Stimulated activated naive CD4-positive, alpha-beta T cell (primary cell): ENCODE results near the gene TWNK.
A peak's percentile ranks its signal among the peaks of the same experiment; 100 is the strongest.

Experiments used
- DNase-seq, 6 experiments: peaks; one replicate each; lab custom pipeline; 2025; lab: John Stamatoyannopoulos, UW

Gene TWNK

DNA sequence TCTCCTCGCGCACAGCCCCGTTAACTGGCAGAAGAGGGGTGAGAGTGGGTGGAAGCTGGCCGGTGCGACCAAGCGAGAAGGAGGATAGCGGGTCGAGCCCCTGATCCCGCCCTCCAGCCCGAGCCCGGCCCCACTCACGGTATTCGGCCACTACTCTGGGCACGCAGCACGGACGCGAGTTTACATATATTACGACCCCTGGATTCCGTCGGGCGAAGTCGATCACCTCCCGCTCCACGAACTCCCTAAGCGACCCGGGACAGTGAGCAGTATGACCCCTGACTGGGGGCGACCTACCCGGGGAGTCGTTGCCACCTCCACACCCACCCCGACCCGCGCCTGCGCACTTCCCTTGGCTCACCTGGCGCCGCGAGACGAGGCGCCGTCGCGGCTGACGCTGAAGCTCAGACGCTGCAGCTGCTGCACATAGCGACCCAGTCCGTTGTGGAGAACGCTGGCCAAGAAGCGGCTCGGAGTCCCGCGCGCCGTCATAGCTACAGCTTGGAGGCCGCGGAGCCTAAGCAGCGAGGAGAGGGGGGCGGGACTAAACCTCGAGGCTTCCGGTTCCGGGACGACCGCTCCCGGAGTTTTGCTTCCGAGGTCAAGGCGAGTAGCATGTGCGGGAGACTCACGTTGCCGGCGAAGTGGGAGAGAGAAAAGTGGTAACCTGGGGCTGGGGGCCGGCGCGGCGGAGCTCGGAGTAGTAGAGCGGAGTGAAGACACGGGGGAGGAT is at the start of gene TWNK, which contains the start of gene MRPL43:
Gene TWNK (plus strand): TSS at position 592 of the 733 bp plus-strand sequence. CDS start 668 bp downstream, outside the sequence.
Gene MRPL43 (minus strand): TSS at position 546 of the 733 bp plus-strand sequence. CDS start 54 bp downstream, at position 492.
- peak; percentile 65 to 87 (median 80) for DNase-seq

DNA sequence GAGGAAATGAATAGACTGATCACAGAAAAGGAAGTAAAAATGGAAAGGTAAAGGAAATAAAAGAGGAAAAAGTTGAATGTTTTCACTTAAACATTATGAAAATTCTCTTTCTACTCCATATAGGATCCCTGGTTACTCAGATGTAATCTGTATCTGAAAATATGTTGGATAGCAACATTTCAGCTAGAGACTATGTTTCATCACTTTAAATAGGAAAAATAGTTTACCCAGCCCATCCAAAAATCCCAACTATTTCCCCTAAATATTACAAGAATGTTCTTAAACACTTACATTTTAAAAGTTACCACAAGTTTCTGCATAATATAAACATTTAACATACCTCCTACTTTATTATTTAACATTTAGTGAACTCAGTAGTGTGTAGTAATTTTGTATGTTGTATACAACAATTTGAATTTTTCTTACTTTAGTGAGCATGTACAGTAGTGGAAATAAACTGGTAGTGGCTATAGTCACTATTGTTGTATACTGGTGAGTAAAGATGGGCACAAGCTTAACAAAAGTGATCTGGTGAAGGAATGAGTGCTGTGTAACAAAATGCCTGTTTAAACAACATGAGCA is 47.5 kb upstream of the TWNK start:
- no peak for DNase-seq

DNA sequence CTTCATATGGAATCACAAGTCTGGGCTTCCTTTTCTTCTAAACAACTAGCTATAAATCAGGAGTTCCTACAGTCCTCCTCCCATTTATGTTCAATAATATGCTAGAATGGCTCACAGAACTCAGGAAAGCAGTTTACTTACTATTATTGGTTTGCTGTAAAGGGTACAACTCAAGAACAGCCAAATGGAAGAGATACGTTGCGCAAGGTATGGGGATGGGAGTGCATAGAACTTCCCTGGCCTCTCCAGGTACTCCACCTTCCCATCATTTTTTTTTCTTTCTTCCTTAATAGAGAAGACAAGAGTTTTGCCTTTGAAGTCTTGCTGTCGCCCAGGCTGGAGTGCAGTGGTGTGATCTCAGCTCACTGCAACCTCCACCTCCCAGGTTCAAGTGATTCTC is 45.1 kb upstream of the TWNK start:
- DNase-seq, result no peak

DNA sequence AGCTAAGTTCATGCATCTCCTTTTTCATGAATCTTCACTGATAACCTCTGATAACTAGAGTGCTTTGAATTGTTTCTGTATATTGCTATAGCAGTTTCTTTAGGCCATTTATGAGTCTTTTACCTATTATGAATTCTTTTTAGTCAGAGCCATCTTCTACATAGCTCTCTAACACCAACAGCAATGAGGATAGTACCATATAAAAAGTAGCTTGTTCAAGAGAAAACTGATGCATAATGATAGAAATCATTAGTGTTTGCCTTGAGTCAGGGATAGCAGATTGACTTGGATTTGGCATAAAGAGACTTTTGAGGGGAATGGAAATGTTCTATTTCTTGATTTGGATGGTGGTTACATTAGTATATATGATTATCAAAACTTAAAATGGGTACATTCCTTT is 43.8 kb upstream of the TWNK start:
- no peak for DNase-seq

DNA sequence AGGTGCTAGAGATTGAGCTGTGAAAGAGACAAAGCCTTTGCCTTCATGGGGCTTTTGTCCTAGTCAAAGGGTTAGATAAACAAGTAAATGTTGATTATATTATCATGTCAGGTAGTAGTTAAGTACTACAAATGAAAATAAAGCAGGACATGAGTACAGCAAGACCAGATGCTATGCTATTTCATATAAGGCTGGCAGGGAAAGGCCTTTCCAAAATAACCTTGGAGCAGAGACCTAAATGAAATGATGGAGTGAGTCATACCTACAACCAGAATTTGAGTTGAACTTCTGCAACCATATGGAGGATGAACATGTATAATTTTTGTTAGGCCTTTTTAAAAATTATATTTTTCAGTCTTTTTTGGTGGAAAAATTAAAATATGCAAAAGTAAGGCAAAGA is 41.6 kb upstream of the TWNK start:
- DNase-seq, result no peak

DNA sequence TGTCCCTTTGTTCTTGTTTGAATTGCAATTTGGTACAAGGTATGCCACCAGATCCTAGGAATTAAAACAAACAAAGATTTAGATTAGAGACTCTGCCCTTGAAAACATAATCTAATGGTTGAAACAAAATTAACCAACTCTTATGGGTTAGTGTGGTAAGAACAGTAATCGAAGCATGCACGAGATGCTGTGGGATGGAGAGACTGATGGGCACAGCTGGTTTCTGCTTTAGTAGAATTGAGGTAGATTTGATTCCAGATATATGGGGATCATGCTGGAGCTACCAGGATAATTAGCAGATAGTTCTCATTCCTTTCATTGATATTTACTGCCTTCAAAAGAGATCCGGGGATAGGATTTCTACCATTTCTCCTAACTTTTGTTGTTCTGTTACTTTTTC is 38.4 kb upstream of the TWNK start:
- DNase-seq, result no peak

DNA sequence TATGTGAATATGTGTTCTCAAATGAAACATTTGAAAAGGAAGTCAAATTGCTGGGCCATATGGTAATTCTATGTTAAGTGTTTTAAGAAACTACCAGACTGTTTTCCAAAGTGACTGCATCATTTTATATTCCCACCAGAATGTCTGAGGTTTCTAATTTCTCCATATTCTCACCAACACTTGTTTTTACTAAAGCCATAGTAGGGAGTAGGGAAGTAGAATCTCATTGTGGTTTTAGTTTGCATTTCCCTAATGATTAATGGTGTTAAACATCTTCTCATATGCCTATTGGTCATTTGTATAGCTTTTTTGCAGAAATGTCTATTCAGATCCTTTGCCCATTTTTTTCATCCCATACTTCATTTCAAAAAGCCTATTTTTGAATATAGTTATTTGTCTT is 27.1 kb upstream of the TWNK start:
- no peak for DNase-seq

DNA sequence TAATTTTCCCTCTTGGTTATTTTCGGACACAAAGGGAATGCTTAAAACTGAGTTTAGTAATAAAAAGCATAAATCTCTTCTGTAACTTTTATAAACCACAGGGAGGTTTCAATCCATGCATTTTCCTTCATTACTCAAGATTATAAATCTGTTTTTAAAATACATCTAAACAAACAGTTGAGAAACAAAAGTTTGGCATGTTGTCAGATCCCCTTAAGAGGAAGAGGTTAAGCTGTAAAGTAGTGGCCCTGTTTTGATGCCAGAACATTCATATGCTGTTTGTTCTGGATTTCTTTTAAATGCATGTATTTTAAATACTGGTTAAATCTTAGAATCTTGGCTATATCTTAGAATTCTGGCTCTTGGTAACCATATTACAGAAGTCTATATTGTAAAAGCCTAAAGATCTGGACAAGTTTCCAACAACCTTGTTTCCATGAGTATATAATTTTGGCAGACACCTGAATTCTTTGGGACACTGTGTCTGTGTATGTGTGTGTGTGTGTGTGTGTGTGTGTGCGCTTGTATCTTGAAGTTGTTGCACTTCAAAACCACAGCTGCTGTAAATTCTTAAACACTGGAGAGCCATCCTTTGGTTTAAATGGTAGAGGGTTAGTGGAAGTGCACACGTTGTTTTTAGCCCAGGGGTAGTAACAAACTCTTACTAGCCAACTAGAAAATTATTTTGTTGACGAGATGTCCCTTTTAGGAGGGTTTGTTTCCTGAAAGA is 24.8 kb upstream of the TWNK start:
- DNase-seq, result no peak

DNA sequence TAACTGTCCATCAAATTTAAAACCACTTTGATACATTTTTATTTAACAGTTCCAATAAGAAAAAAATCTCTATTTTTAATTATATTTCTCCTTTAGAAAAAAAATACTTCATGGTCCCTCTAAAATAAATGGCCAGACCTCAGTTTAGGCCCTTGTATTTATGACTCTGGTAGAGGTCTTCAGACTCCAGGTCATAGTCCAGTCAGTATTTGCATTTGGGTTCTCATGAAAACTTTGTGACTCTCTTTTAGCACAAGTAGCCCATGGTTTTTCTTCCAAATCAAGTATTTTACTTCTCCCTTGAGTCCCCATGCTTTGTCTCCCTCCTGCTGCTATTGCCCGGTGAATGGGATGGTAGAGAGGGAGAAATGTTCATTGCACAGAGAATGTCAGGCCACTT is 23.5 kb upstream of the TWNK start:
- DNase-seq, result no peak

DNA sequence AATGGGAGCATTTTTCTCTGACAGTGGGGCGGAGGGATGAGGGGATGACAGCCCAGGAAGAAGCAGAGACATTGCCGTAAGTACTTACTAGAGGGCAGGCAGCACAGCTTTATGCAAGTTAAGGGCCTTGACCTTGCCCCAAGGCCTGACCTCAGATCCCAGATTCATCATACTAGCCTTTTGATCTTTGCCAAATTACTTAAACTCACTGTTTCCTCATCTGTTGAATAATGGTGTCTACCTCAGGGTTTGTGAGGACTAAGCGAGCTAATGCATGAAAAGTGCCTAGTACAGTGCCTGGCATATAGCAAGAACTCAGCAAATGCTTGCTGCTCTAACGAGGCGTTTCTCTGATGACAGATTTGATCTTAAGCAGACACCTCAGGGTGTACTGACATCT is 21.5 kb upstream of the TWNK start:
- no peak for DNase-seq

DNA sequence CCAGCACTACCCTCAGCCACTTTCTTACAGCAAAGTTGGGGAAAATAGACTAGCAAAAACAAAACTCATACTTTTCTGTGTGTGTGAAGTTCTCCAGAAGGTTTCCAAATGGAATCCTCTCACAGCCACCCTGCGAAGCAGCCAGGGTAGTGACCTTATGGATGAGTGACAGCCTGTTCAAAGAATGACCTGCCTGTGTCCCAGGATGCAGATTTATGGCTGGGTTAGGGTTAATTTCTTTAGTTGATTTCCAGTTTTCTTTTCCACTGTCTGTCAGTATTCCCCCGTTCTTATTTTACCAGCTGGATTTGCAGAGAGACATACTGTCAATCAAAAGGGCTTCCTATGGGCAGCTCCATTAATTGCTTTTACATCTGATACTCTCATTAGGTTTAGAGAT is 20.5 kb upstream of the TWNK start:
- no peak for DNase-seq

DNA sequence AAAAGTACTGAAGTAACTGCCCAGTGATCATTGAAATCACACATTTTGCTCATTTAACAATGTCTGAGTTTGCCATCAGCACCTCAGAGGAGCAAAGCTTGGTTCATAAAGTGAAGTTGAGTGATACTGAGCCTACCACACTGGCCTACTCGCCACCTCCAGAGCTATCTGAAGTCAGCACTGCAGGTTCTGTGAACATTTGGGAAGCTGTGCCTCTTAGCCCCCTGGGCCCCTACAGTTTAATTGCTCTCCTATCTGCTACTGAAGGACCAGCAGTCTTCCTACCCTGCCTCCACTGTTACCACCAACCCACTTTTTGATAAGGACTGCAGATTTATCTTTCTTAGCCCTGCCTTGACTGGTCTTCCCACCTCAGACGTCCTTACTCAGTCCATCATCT is 20.0 kb upstream of the TWNK start:
- no peak for DNase-seq

DNA sequence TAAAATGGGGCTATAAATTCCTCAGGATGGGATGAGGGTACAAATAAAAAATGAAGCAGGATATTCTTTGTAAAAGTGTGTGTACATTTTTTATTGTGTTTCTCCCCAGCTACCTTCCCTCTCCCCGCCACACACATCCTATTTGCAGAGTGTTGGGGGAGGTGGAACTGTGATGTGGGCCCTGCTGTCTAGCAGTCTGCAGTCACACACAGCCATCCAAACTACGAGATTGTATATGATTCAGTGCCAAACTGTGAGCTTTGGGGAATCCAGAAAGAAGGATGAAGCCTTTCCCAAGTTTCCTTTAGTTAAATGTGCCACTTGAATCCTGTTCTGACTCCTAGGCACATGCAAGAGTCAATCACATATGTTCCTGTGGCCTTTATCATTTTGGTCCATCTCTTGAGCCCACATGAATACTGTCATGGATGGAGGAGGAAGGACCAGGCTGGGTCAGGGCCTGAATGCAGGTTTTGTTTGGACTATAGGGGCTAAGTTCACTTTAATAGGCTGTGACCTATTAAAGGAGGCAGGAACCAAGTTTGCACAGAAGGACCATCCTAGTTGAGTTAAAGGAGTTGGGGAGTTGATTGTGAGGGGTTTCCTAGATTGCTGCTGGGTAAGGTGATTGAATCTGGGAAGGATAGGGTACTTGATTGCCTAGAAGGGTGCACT is 19.1 kb upstream of the TWNK start:
- DNase-seq, result no peak

DNA sequence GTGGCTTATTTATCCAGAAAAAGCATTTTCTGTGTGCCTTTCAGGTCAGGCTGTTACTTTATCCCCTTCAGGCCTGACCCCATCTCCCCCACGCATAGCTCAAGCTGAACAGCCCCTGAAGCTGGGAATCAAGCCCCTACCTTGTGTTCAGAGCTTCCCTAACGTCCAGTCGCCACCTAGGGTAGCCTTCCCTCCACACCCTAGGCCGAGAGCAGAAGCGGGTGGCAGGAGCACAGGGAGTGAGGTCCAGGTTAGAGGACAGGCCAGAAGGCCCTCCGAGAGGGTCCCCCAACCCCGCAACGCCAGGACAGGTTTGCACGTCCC is 18.5 kb upstream of the TWNK start:
- DNase-seq, result no peak

DNA sequence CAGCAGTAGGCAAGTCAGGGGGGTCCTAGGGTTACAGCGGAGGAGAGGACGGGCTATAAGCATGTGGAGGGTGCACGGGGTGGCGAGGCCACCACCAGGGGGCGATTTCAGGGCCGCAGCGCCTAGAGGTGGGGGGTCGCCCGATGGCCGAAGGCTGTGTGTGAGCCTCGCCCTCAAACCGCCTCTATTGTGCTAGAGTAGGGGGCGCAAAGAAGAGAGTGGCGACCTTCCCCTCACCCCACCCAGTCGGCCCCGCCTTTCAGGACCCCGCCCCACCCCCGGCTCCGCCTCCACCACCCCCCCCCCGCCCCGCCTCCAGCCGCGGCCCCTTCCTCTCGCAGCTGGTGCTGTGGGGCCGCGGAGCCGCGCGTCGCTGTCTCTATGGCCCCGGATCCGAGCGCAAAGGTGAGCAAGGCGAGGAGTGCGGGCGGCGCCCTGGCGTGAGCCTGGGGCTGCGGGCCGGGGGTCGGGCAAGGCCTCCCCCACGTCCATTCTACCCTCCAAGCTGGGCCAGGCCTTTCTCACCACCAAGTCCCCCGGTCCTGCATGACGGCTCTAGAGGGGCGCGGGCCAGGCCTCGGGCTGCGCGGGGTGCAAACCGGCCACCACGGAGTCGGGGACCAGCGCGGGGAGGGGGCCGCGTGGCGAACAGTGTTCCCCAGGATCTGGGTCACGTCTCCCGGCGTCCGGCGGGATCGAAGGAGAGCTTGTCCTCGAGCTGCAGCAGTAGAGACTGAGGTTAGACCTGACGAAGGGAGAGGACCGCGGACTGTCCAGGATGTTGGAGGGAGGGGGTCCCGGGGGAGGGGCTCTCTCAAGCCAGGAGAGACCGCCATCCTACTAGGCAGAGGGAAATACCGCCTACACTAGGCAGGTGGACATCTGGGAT is 17.9 kb upstream of the TWNK start, which contains the start of gene SEMA4G:
Gene SEMA4G (plus strand): TSS at position 318 of the 889 bp plus-strand sequence. CDS start 3,409 bp downstream, outside the sequence.
- DNase-seq, result peak in 5 of 6 experiments; percentile 29 to 64 (median 45)

DNA sequence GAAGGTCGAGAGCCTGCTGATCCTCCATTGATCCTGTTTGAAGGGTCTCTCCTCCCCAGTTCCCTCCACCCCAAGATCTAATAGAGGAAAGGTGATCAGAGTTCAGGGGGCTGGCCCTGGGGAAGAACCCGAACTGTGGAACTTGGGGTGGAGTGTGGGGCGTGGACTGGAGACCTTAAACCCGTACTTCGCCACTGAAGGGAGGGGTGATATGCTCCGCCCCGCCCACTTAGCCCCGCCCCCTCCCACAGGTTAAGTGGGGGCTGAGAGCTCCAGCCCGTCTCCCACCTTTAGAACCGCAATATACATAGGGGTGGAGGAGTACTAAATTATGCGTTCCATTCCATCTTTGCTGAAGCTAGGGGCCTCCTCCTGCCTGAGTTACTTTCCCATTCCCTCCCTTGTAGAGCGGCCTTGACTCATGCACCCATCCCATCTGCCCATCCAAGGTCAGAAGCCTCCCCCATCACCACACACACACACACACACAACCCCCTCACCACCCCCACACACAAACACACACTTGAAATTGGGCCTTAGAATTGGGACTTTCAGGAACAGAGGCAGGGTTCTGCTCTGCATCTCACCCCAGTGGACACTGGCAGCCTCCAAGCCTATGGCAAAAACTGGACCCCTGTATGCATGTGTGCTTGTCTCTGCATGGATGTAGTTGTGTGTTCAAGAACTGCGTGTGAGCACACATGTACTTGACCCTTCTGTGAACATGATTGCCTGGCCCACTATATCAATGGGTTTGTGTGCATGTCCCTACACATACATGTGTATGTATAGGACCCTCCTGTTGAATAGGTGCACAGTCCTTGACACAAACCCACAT is 17.0 kb upstream of the TWNK start:
- DNase-seq, result peak in 5 of 6 experiments; percentile 10 to 31 (median 21)

DNA sequence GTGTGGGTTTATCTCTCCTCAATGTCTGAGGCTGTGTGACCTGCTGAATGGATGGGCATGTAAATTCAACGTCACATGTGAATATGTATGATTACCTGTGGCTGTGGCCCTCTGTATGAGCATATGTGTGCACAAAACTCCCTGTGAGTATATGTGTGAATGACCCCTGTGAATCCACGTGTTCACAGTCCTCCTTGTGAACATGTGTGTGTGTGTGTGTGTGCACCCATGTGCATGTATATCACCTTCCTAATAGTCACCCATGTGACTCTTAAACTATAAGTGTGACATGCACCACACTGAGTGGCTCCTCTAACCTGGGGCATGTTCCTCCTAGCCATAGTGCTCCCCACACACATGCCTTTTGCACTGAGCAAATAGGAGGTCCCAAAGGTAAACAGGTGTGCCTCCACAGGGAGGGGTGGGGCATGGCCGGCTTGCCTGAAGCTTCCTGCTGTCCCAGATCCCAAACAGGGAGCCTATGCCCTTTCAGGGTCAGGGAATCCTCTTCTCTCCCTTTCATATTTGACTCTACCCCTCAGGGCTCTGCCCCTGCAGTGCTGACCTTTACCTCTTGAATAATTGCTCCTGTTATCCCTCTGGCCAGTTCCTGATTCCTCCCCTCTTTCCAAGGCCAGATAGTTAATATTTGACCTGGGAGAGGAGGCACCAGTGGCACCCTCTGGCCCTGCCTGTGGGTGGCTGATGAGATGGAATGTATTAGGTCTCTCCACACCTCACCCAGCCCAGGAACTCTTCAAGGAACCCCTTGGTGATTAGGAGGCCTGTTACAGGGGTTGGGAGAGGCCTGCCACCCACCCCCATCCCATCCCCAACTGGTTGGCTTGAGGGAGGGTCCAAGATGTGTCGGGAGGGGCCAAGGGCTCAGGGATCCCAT is 16.2 kb upstream of the TWNK start:
- DNase-seq, result no peak

DNA sequence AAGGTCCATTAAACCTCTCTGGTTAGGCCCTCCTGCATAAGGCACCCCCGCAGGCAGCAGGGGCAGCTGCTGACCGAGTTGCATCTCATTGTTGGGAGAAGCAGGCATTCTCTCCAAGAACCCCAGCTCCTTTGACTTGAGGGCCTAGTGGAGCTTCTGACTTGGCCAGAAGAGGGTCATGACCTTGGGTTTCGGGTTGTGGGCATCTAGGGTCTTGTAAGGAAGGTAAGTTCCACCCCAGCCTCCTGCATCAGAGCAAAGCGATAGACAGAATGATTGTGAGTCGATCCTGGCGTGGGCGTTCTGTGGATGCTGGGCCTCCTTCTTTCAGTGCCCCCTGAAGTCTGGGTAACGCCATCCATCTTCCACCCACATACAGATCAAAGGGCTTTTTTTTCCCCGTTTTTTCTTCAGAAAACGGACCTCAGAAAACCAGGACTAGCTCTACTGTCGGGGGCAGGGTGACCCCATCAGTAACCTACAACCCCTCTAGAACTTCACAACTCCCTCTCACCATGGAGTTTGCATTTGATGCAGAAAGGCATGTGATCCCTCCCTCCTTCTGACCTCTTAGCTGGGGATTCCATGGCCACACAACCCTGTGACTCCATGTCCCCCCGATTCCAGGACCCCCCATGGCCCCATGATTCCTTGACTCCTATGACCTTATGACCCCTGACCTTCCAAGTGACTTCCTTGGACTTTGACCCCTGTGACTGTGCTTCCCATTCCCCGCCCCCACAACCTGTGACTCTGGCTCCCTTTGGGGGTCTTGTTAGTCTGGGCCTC is 15.0 kb upstream of the TWNK start:
- no peak for DNase-seq
